DMS153 treated with DMSO at 0.1 percent for 48 hours (cell line): Measurements from ENCODE around the gene FRMD4A.
"Not testable (repeated sequence)": the region's sequence is repeated elsewhere in the genome, so short reads cannot be mapped to it uniquely, and the experiment has no call there.

Source experiments
- DNase-seq: peaks from one replicate; lab custom pipeline; 2025; ENCODE audit not compliant: unreplicated experiment; lab: John Stamatoyannopoulos, UW

Gene FRMD4A

GRCh38 chr10:13924040-13924725 is 406.5 kb downstream of the FRMD4A start:
- no peak for DNase-seq

DNA sequence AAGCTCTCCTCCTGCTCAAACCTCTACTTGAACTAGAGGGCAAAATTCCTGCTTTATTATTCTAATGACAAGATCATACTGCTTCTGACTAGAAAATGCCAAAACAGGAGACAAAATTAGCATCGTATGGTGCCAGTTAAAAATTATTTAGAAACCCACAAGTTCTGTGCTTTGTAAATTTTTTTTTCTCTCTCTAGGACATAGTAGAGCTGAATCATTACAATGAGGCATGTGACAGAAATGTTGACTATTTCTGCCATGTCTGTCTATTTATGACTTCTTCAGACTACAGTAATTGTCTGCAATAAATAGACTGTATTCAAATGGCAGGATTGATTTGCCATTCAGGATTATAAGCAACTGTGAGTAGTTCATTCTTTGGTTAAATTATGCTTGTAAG is 408.1 kb downstream of the FRMD4A start:
- no peak for DNase-seq

- DNase-seq, result no peak
Measured at GRCh38 chr10:13921941-13922340, 408.8 kb downstream of the FRMD4A start.

GRCh38 chr10:13921131-13921530 is 409.6 kb downstream of the FRMD4A start:
- DNase-seq, result not testable (repeated sequence)

DNA sequence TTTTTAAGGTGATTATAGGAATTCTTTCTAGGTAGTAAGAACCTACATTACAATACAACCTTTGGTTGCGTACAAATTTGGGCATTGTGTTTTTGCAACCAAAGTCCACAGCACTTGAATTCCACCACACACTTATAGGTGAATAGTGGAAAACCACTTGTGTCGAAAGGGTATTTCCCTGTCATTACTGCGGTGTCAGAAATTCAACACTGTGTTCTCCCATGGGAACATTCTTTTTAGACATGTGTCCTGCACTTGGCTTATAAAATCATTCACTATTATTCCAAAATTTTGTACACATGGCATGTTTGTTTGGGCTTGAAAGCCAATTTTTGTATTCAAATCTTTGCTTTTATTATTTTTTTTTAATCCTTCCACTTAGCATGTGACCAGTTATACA is 410.3 kb downstream of the FRMD4A start:
- DNase-seq, result no peak

GRCh38 chr10:13920031-13920430 is 410.7 kb downstream of the FRMD4A start:
- no peak for DNase-seq

- DNase-seq, result no peak
Measured at GRCh38 chr10:13917791-13918190, 412.9 kb downstream of the FRMD4A start.

- DNase-seq, result no peak
Measured at GRCh38 chr10:13916384-13916947, 414.3 kb downstream of the FRMD4A start.

DNA sequence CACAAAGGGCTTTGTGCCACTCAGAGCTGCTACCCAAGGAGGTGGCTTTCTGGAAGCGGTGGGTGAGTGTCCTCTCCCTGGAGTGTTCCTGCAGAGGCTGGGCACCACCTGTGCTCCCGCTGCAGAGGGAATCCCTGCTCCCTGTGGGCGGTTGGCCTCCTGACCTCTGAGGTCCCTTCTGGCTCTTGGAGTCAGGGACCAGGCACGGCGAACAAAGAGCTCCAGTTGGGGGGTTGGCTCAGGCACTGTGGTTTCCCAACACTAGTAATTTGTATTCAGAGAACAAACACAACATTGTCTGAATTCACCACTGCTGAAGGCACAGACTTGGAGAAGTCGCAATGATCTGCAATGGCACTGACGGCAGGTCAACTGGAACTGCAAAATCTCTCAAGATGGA is 415.0 kb downstream of the FRMD4A start:
- DNase-seq, result no peak

DNA sequence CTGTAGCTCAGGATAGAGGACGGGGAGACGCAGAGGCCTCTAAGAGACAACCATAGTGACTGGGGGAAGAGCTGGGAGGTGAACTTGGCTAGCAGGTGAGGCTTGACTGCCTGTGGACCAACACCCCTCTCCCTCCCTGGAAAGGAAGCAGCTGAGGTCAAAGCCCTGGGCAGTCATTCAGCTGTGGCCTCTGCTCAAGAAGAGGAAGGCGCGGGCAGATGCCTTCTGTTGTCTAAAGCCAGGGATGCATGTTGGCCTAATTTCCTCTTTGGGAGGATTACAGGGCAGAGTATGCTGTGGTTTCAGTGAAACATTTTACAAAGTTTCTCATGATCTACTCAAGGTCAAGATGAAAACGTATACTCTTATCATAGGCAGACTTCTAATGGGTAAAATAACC is 416.8 kb downstream of the FRMD4A start:
- no peak for DNase-seq

DNA sequence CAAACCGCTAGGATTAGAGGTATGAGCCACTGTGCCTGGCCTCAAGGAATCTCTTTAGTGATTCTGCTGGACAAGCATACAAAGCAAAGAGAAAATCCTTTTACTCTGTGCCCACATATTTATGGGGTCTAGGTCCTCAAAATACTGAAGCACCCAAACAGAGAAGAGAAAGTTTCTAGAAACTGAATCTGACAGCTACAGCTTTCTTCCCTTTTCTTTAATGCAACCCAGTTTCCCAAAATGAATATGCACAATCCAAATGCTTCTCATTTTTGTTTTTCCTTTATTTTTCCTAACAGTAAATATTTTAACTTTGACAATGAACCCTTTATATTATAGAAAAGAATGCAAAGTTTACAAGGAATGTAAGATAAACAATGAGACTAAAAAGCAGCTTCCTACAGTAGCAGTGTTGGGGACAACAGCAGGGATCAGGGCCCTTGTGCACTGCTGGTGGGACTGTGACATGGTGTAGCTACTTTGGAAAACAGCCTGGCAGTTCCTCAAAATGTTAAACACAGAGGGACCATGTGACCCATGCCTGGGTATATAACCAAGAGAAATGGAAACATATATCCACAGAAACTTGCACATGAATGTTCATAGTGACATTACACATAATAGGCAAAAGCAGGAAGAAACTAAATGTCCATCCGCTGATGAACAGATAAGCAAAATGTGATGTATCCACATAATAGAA is 418.8 kb downstream of the FRMD4A start:
- DNase-seq, result no peak

DNA sequence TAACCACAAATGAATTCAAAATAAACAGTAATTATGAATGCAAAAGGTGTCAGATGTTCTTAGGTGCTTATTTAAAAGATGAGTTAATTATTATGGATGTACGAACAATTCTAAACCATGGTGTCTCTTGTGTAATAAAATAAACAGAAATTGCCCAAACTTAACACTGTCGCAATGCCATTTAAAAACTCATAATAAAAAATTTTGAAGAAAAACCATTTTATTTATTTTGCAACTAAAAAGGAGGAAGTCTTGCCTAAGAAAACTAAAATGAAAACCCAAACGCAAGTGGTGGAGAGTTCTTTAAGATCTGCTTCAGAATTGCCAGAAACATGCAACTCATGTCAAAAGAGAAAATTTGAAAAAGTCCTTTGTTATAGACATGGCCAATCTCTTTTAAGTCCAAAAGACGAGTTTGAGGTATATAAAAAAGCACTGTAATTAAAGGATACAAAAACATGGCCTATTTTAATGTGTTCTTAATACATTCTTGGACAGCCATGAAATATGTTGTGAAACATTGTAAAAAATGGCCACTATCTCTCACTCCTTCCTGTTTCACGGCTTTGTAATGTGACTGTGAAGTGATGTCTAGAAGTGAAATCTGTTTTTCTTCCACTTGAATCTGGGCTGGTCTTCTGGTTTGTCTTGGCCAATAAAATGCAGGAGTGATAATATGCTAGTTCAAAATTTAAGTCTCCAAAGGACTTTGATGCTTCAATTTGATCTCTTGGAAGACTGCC is 421.0 kb downstream of the FRMD4A start:
- no peak for DNase-seq

DNA sequence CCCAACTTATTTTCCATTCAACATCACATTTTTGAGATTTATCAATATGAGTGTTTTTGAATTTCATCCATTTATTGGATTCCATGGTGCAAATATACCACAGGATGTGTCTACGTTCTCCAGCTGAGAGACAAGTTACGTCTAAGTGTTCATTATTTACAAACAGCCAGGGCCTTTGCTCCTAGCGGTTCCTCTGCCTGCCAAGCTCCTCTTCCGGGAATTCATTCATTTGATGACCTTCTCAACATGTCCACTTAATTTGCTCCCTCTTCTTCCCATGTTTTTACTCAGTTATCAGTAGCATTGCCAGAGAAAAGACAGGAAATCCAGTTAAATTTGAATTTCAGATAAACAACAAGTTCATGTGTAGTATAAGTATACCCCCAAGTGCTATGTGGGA is 422.2 kb downstream of the FRMD4A start:
- DNase-seq, result no peak

DNA sequence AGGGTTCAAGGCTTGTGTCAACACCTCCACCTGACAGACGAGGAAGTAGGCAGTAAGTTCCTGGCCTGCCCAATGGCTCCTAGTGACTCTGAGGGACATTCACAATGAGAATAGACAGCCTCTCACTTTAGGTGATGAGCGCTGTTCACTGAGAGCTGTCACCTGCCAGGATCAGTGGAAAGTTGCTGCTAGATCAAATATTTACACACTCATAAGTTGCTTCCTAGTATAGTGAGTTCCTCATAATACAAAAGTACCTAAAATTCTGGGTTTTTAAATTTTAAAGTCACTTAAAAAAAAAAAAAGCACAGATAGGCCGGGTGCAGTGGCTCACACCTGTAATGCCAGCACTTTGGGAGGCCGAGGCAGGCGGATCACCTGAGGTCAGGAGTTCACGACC is 423.2 kb downstream of the FRMD4A start:
- DNase-seq, result no peak

- no peak for DNase-seq
Measured at GRCh38 chr10:13905281-13905680, 425.4 kb downstream of the FRMD4A start.

- DNase-seq, result no peak
Measured at GRCh38 chr10:13904064-13904463, 426.7 kb downstream of the FRMD4A start.

GRCh38 chr10:13902868-13903587 is 427.7 kb downstream of the FRMD4A start:
- DNase-seq, result no peak

DNA sequence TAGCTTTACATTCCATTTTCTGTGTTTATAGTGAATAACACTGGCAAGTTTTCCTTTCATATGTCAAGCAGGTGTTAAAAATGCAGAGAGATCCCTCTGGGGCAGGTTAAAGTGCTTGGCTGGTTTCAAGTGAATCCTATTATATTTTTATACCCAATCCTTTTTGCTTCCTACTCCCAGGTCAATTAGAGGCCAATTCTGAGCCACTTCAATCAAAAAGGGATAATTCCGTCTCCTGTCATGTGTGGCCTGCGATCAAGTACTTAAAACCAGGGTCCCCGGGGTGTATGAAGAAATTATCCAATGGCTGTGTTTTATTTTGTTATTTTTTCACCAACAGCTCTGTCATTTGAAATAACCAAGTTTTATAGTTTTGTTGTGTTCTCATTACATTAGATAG is 430.8 kb downstream of the FRMD4A start:
- no peak for DNase-seq

DNA sequence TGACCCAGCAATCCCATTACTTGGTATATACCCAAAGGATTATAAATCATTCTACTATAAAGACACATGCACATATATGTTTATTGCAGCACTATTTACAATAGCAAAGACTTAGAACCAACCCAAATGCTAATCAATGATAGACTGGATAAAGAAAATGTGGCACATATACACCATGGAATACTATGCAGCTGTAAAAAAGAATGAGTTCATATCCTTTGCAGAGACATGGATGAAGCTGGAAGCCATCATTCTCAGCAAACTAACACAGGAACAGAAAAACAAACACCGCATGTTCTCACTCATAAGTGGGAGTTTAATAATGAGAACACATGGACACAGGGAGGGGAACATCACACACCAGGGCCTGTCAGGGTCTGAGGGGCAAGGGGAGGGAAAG is 434.6 kb downstream of the FRMD4A start:
- DNase-seq, result not testable (repeated sequence)

GRCh38 chr10:13894412-13895093 is 436.2 kb downstream of the FRMD4A start:
- DNase-seq, result no peak

DNA sequence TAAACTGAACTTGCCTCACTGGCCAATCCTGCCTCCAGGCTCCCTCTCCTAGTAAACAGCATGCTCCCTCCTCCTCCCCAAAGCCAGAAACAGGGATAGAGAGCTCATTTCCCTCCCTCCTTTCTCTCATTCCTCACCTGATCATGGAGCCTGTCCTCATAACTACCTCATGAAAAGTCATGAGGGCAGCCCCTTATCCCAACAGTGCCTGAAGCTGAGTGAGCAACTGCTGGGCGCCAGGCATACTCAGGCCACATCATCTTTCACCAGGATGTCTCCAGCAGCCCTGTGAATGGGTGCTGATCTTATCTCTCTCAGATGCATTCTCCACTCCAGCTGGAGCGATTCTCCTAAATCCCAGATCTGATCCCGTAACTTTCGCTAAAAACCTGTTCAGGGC is 436.8 kb downstream of the FRMD4A start:
- DNase-seq, result no peak
